Endothelial cell of umbilical vein (primary cell): ENCODE data around the gene GOLGA1. TPM values are rescaled to one million over a fixed set of nuclear protein-coding genes. Genes with fewer than 3 reads are reported as not detected.

Experiments used
- BruUV-seq: library from RNA; stranded (reverse); fragments of 400-500 nt; replicated peaks from 2 replicates; lab custom pipeline; 2021; lab: Mats Ljungman, UMichigan
- CTCF ChIA-PET: fragments of 300-600, 350-600 bp; sonication (Branson Sonifier 250); formaldehyde crosslinking; loops from one replicate; lab custom pipeline; 2021; ENCODE audit warnings: antibody characterized with exemption, inconsistent platforms; lab: Charles Lee
- POLR2A ChIA-PET: fragments of 300-600, 350-600 bp; sonication (Branson Sonifier 250); formaldehyde crosslinking; loops from one replicate; lab custom pipeline; 2021; ENCODE audit warnings: antibody characterized with exemption, inconsistent platforms; lab: Charles Lee
- DNase-seq: peaks from one replicate; pipeline ENCODE4 v3.0.0-alpha.2; 2011; ENCODE audit warnings: low read depth, low spot score
- FAIRE-seq: peaks from 2 replicates; lab custom pipeline; 2011; peaks lifted over from hg19 to GRCh38; lab: Jason Lieb, UNC
- H2AFZ ChIP-seq: 2 replicates; pipeline ENCODE4 v1.6.0; 2012; ENCODE audit warnings: low read depth, low read length, control low read depth, inconsistent platforms
- H3K27ac ChIP-seq: 2 replicates; pipeline ENCODE4 v1.5.1; 2011; ENCODE audit warnings: low read depth, mild to moderate bottlenecking, control low read depth, low read length, moderate library complexity; ENCODE audit not compliant: insufficient read depth
- H3K27me3 ChIP-seq, 2 experiments: 2 replicates each; pipeline versions ENCODE4 v1.6.0 to v1.6.1; 2011; ENCODE audit warnings: low read length in 2 of 2, mixed read lengths in 1 of 2; ENCODE audit not compliant: control insufficient read depth in 2 of 2, insufficient read depth in 2 of 2
- H3K36me3 ChIP-seq, 2 experiments: 2 replicates in 1 of 2; 3 replicates in 1 of 2; pipeline ENCODE4 v1.5.1; 2011; ENCODE audit warnings: low read length in 2 of 2, mild to moderate bottlenecking in 1 of 2, moderate library complexity in 1 of 2; ENCODE audit not compliant: control insufficient read depth in 2 of 2, insufficient read depth in 2 of 2; ENCODE audit errors: extremely low read depth in 1 of 2
- H3K4me1 ChIP-seq: 3 replicates; pipeline ENCODE4 v1.5.1; 2011; ENCODE audit warnings: mild to moderate bottlenecking, low read length; ENCODE audit not compliant: control insufficient read depth, insufficient read depth; ENCODE audit errors: extremely low read depth
- H3K4me2 ChIP-seq: 2 replicates; pipeline ENCODE4 v1.6.1; 2011; ENCODE audit warnings: low read length, control low read depth, mixed read lengths; ENCODE audit not compliant: insufficient read depth
- H3K4me3 ChIP-seq, 3 experiments: fragments of 200-600 bp in 1 of 3; sonication (generic), shearing (Covaris generic) in 1 of 3; replicated peaks in 1 of 3; 2 replicates each; pipeline ENCODE4 v1.5.1; 2011 to 2016; ENCODE audit warnings: control low read depth in 3 of 3, low read length in 3 of 3, mild to moderate bottlenecking in 2 of 3, inconsistent platforms in 1 of 3, low read depth in 1 of 3, moderate library complexity in 1 of 3; ENCODE audit not compliant: insufficient read depth in 1 of 3
- H3K79me2 ChIP-seq: 2 replicates; pipeline ENCODE4 v1.6.0; 2012; ENCODE audit warnings: low read length, inconsistent platforms; ENCODE audit not compliant: control insufficient read depth, insufficient read depth
- H3K9ac ChIP-seq: replicated peaks from 2 replicates; pipeline ENCODE3; 2011; ENCODE audit warnings: low read length, control low read depth; ENCODE audit not compliant: insufficient read depth; ENCODE audit errors: extremely low read depth
- H3K9me1 ChIP-seq: replicated peaks from 3 replicates; pipeline ENCODE4 v1.6.0; 2011; ENCODE audit warnings: mild to moderate bottlenecking, low read length; ENCODE audit not compliant: control insufficient read depth, insufficient read depth; ENCODE audit errors: extremely low read depth
- H3K9me3 ChIP-seq: replicated peaks from 2 replicates; pipeline ENCODE4 v1.5.1; 2012; ENCODE audit warnings: low read length, inconsistent platforms; ENCODE audit not compliant: control insufficient read depth, insufficient read depth
- H4K20me1 ChIP-seq: replicated peaks from 2 replicates; pipeline ENCODE3; 2011; ENCODE audit warnings: mild to moderate bottlenecking, low read length; ENCODE audit not compliant: control insufficient read depth, insufficient read depth; ENCODE audit errors: extremely low read depth
- EZH2 ChIP-seq: IDR thresholded peaks from 2 replicates; pipeline ENCODE4 v1.6.1; 2012; ENCODE audit warnings: borderline replicate concordance, low read depth, mild to moderate bottlenecking, moderate library complexity, low read length, inconsistent platforms; ENCODE audit not compliant: severe bottlenecking
- FOS ChIP-seq: IDR thresholded peaks from 2 replicates; pipeline ENCODE4 v1.6.1; 2011; ENCODE audit warnings: mild to moderate bottlenecking, low read length, moderate library complexity, borderline replicate concordance; ENCODE audit not compliant: insufficient read depth
- GATA2 ChIP-seq: IDR thresholded peaks from 2 replicates; pipeline ENCODE4 v1.7.0; 2011; ENCODE audit warnings: low read depth, mild to moderate bottlenecking, moderate library complexity, mixed read lengths, low read length; ENCODE audit not compliant: insufficient read length, insufficient read depth
- MYC ChIP-seq: IDR thresholded peaks from one replicate; pipeline ENCODE4 v1.6.1; 2011; ENCODE audit warnings: mild to moderate bottlenecking, low read depth, low read length
- POLR2A ChIP-seq: IDR thresholded peaks from 2 replicates; pipeline ENCODE4 v1.6.1; 2012; ENCODE audit warnings: low read depth, mild to moderate bottlenecking, control low read depth, low read length
- dilution Hi-C: fragments of 300-500 bp; cut with MboI; formaldehyde crosslinking; loops from one replicate; pipeline ENCODE4 v1.15.0; 2019; ENCODE audit warnings: low sequenced_read_pairs; ENCODE audit not compliant: extremely low pct_ligation_motif_present
- intact Hi-C: fragments of 100-400 bp; cut with micrococcal nuclease; formaldehyde crosslinking; loops from one replicate; pipeline ENCODE4 v1.10.0; 2022
- polyA plus RNA-seq, 4 experiments: library from polyadenylated mRNA; depleted of rRNA in 3 of 4; stranded (reverse) in 3 of 4; unstranded in 1 of 4; fragments of >200 nt; gene quantifications; 2 replicates each; pipeline versions ENCODE4 v1.2.1 to v1.2.3, GENCODE V29; 2011 to 2012; ENCODE audit warnings: missing spikeins in 1 of 4
- total RNA-seq: library from RNA; stranded (reverse); gene quantifications from 2 replicates; pipeline ENCODE4 v1.2.3, GENCODE V29; 2021

GOLGA1 gene
- total and polyA plus RNA-seq, 2 donors (not counting 3 experiments of a cell fraction or from before 2014, with no cell fraction given), result 13.1 to 19.9 TPM

DNA sequence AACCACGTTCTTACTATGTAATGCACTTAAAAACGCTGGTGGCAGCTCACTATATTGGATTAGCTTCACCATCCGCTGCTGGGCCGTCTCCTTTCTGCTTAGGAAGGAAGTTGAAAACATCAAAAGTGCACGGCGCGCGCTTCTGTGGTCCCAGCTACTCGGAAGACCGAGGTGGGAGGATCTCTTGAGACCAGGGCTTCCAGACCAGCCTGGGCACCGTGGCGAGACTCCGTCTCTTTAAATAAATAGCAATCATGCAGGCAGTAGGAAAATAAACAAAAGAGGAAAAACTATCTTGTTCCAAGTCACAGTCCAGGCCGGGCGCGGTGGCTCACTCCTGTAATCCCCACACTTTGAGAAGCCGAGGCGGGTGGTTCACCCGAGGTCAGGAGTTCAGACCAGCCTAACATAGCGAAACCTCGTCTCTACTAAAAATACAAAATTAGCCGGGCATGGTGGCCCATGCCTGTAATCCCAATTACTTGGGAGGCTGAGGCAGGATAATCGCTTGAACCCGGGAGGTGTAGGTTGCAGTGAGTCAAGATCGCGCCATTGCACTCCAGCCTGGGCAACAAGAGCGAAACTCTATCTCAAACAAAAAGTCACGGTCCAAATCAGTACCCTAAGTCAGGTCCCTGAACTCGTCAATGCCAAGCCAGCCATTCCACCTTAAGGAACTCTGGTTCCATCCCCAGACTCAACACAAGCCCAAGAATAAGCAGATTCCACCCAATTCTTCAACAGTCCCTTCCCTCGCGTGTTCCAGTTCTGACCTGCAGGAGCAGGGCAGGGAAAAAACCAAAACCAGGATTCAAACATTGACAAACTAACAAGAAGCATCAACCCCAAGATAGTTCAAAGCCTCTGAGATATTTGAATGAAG, 1.0 kb upstream of the GOLGA1 start:
- TF ChIP-seq POLR2A (no peak), FOS (no peak)
- Histone ChIP-seq H3K4me3 (peak overlapping the region; percentile 30 to 77 (median 73)), H3K9me3 (no peaks in the 10 kb centered on the region), H3K36me3 (no peaks in the 10 kb centered on the region), H3K27me3 (no peaks in the 10 kb centered on the region), H2AFZ (peak overlapping the region; percentile 32), H3K4me1 (peaks cover 13% of the 10 kb centered on the region), H3K79me2 (peaks cover 5% of the 10 kb centered on the region), H4K20me1 (no peaks in the 10 kb centered on the region), H3K27ac (peak overlapping the region; percentile 98), H3K9me1 (no peaks in the 10 kb centered on the region), H3K4me2 (peak overlapping the region; percentile 82), H3K9ac (peak overlapping the region; percentile 98)
- dilution Hi-C loops, result no loop called here
- BruUV-seq, result no TSS peak
- FAIRE-seq (peak; percentile 77), DNase-seq (peak; percentile 70)
- intact Hi-C loops, result loop anchor here (1.0 to 5.0 kb wide), 5 partner anchors 73 to 300 kb away; partner anchors contain the start of genes HSPA5, RABEPK and SCAI
- ChIA-PET POLR2A (interaction anchor here (0.6 kb wide), 1 partner anchor 202 kb away, joined by 3 read pairs; no protein-coding TSS in a partner anchor), CTCF (interaction anchor here (0.8 to 0.9 kb wide), 2 partner anchors 12 to 201 kb away, joined by 4 read pairs; partner anchors contain the start of gene SCAI)

DNA sequence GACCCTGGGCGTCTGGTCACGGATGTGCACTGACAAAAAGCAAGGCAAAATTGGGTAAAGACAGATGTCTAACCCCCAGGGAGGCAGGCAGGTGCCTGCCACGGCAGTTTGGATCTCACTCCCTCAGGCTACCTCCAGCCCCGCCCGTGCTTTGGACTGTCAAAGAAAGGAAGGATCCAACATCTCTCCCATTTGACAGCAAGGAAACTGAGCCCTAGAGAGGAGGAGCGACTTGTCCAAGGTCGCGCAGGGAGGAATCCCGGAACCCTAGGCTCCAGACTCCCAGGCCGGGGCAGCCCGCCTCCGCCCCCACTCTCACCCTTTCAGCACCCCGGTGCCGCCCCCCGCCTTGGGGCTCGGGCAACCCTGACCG, 376 bp downstream of the GOLGA1 start:
- intact Hi-C loops (loop anchor here (5.0 kb wide), 3 partner anchors 262 to 302 kb away; partner anchors contain the start of genes HSPA5 and RABEPK), dilution Hi-C loops (no loop called here)
- Histone ChIP-seq H3K36me3 (no peaks in the 10 kb centered on the region), H3K4me1 (peaks cover 13% of the 10 kb centered on the region), H3K9me1 (no peaks in the 10 kb centered on the region), H2AFZ (peak overlapping the region; percentile 95), H3K4me3 (peak overlapping the region; percentile 73 to 98 (median 77)), H4K20me1 (no peaks in the 10 kb centered on the region), H3K9me3 (no peaks in the 10 kb centered on the region), H3K9ac (peak overlapping the region; percentile 98), H3K27ac (peak overlapping the region; percentile 98), H3K4me2 (peak overlapping the region; percentile 97), H3K27me3 (no peaks in the 10 kb centered on the region), H3K79me2 (peaks cover 5% of the 10 kb centered on the region)
- DNase-seq (no peak), FAIRE-seq (no peak)
- CTCF ChIA-PET, result no interaction called here
- POLR2A ChIA-PET, result no interaction called here
- TF ChIP-seq MYC, result no peak
- no peak for TF ChIP-seq EZH2
- TF ChIP-seq POLR2A, result no peak
- TF ChIP-seq GATA2, result no peak
- TSS peak; percentile 67 for BruUV-seq
